CD4-positive, CD25-positive, alpha-beta regulatory T cell (primary cell): ENCODE measurements around the gene MRPL4. TPM values are rescaled to one million over a fixed set of nuclear protein-coding genes. Genes with fewer than 3 reads are reported as not detected.
A peak's percentile ranks its signal among the peaks of the same experiment; 100 is the strongest.

Source experiments
- ATAC-seq, 2 donors: fragments of 150-1000 bp; cut with Tn5 transposase; one replicate each; pipeline ENCODE4 v1.10.0; 2021; ENCODE audit warnings: low read depth in 2 of 2, moderate number of reproducible peaks in 2 of 2, moderate library complexity in 1 of 2
- DNase-seq, 3 donors: peaks; one replicate each; pipeline versions ENCODE4 v3.0.0 to v3.0.0-alpha.2; 2012 to 2022; ENCODE audit warnings: mixed read lengths in 1 of 3
- H3K27ac ChIP-seq: one replicate; pipeline ENCODE4 v1.7.0; 2013; ENCODE audit warnings: mild to moderate bottlenecking, low read length; ENCODE audit not compliant: insufficient read depth, poor library complexity, severe bottlenecking
- H3K27me3 ChIP-seq: one replicate; pipeline ENCODE4 v1.7.0; 2013; ENCODE audit warnings: low read length; ENCODE audit not compliant: control insufficient read depth, insufficient read depth
- H3K36me3 ChIP-seq: one replicate; pipeline ENCODE4 v1.7.0; 2013; ENCODE audit warnings: mild to moderate bottlenecking, low read length, moderate library complexity; ENCODE audit not compliant: control insufficient read depth, insufficient read depth
- H3K4me1 ChIP-seq: 2 replicates; pipeline ENCODE4 v1.7.0; 2013; ENCODE audit warnings: mild to moderate bottlenecking, low read length; ENCODE audit not compliant: insufficient read depth, control insufficient read depth, poor library complexity, severe bottlenecking
- H3K4me3 ChIP-seq: one replicate; pipeline ENCODE4 v1.7.0; 2013; ENCODE audit warnings: low read depth, mild to moderate bottlenecking, low read length, moderate library complexity
- H3K9me3 ChIP-seq, 2 experiments: 1 replicate in 1 of 2; 2 replicates in 1 of 2; pipeline ENCODE4 v1.7.0; 2013; ENCODE audit warnings: low read length in 2 of 2, mild to moderate bottlenecking in 1 of 2, moderate library complexity in 1 of 2; ENCODE audit not compliant: control insufficient read depth in 2 of 2
- H3K27ac Mint-ChIP-seq, 3 donors: one replicate each; pipeline ENCODE4 v1.8.0; 2020 to 2022; ENCODE audit warnings: mild to moderate bottlenecking in 3 of 3, mixed read lengths in 3 of 3, moderate library complexity in 2 of 3
- H3K27me3 Mint-ChIP-seq: one replicate; pipeline ENCODE4 v1.8.0; 2022; ENCODE audit warnings: mild to moderate bottlenecking, mixed read lengths
- H3K36me3 Mint-ChIP-seq: one replicate; pipeline ENCODE4 v1.8.0; 2020; ENCODE audit warnings: mixed read lengths
- H3K4me1 Mint-ChIP-seq, 4 donors: one replicate each; pipeline ENCODE4 v1.8.0; 2020 to 2022; ENCODE audit warnings: mixed read lengths in 4 of 4, mild to moderate bottlenecking in 1 of 4
- H3K4me3 Mint-ChIP-seq, 4 donors: one replicate each; pipeline ENCODE4 v1.8.0; 2020 to 2022; ENCODE audit warnings: mild to moderate bottlenecking in 4 of 4, mixed read lengths in 4 of 4, moderate library complexity in 3 of 4
- H3K9me3 Mint-ChIP-seq, 7 donors: one replicate each; pipeline ENCODE4 v1.8.0; 2020 to 2022; ENCODE audit warnings: mixed read lengths in 7 of 7, mild to moderate bottlenecking in 3 of 7, moderate library complexity in 2 of 7
- polyA plus RNA-seq, 4 donors: library from polyadenylated mRNA; unstranded; fragments of 300-500 nt; fragmentation: Illumina TruSeq; gene quantifications; one replicate each; pipeline ENCODE4 v1.2.3, GENCODE V29; 2021
- total RNA-seq: library from RNA; stranded (reverse); gene quantifications from one replicate; pipeline ENCODE4 v1.2.3, GENCODE V29; 2022

The MRPL4 gene
- total and polyA plus RNA-seq, 5 donors from 2014 or later: 24.9 to 37.0 (median 33.6) TPM

- Mint-ChIP-seq H3K27ac (no peak overlapping the region), H3K36me3 (peaks cover 8% of the 10 kb centered on the region), H3K4me1 (peaks cover 0 to 27% (median 12%) of the 10 kb centered on the region in 4 donors), H3K9me3 (no peaks in the 10 kb centered on the region), H3K4me3 (peak overlapping the region in 1 of 4 donors; percentile 69), H3K27me3 (no peaks in the 10 kb centered on the region)
- H3K4me1 ChIP-seq: peaks cover 13% of the 10 kb centered on the region
- no peak overlapping the region for H3K4me3 ChIP-seq
- H3K27me3 ChIP-seq: no peaks in the 10 kb centered on the region
- no peak for DNase-seq
- H3K9me3 ChIP-seq: no peaks in the 10 kb centered on the region
- peaks cover 8% of the 10 kb centered on the region for H3K36me3 ChIP-seq
- no peak for ATAC-seq
- no peak overlapping the region for H3K27ac ChIP-seq
Observed at GRCh38 chr19:10224337-10224736, 27.7 kb upstream of the MRPL4 start.

GRCh38 chr19:10226021-10226375, 26.0 kb upstream of the MRPL4 start:
- H3K4me1 ChIP-seq: peaks cover 21% of the 10 kb centered on the region
- no peaks in the 10 kb centered on the region for H3K27me3 ChIP-seq
- no peak for DNase-seq
- H3K36me3 Mint-ChIP-seq: peaks cover 8% of the 10 kb centered on the region
- no peaks in the 10 kb centered on the region for H3K9me3 ChIP-seq
- no peak overlapping the region for H3K27ac ChIP-seq
- ATAC-seq: no peak
- H3K27me3 Mint-ChIP-seq: no peaks in the 10 kb centered on the region
- H3K36me3 ChIP-seq: peaks cover 8% of the 10 kb centered on the region
- no peaks in the 10 kb centered on the region for H3K9me3 Mint-ChIP-seq
- H3K27ac Mint-ChIP-seq: peak overlapping the region in 1 of 3 donors; percentile 18
- peaks cover 0 to 26% (median 16%) of the 10 kb centered on the region in 4 donors for H3K4me1 Mint-ChIP-seq
- peak overlapping the region in 1 of 4 donors; percentile 74 for H3K4me3 Mint-ChIP-seq
- H3K4me3 ChIP-seq: no peak overlapping the region

GRCh38 chr19:10226376-10227025, 25.5 kb upstream of the MRPL4 start:
- Mint-ChIP-seq H3K9me3 (no peaks in the 10 kb centered on the region), H3K27ac (peak overlapping the region in 1 of 3 donors; percentile 71), H3K4me1 (peaks cover 0 to 28% (median 15%) of the 10 kb centered on the region in 4 donors), H3K27me3 (no peaks in the 10 kb centered on the region), H3K4me3 (peak overlapping the region in 3 of 4 donors; percentile 44 to 74 (median 61)), H3K36me3 (peaks cover 8% of the 10 kb centered on the region)
- Histone ChIP-seq H3K4me1 (peaks cover 22% of the 10 kb centered on the region), H3K9me3 (no peaks in the 10 kb centered on the region), H3K4me3 (no peak overlapping the region), H3K27me3 (no peaks in the 10 kb centered on the region), H3K27ac (no peak overlapping the region), H3K36me3 (peaks cover 8% of the 10 kb centered on the region)
- ATAC-seq: no peak
- DNase-seq: no peak

- H3K4me3 Mint-ChIP-seq: no peak overlapping the region
- H3K9me3 Mint-ChIP-seq: no peaks in the 10 kb centered on the region
- H3K27me3 Mint-ChIP-seq: no peaks in the 10 kb centered on the region
- H3K4me1 Mint-ChIP-seq: peaks cover 0 to 29% (median 16%) of the 10 kb centered on the region in 4 donors
- no peak overlapping the region for H3K4me3 ChIP-seq
- H3K27ac Mint-ChIP-seq: no peak overlapping the region
- H3K27me3 ChIP-seq: no peaks in the 10 kb centered on the region
- H3K27ac ChIP-seq: no peak overlapping the region
- DNase-seq: no peak
- ATAC-seq: no peak
- peaks cover 24% of the 10 kb centered on the region for H3K4me1 ChIP-seq
- H3K36me3 Mint-ChIP-seq: peaks cover 8% of the 10 kb centered on the region
- H3K9me3 ChIP-seq: no peaks in the 10 kb centered on the region
- peaks cover 8% of the 10 kb centered on the region for H3K36me3 ChIP-seq
Observed at GRCh38 chr19:10227026-10227971, 24.7 kb upstream of the MRPL4 start.

- Histone ChIP-seq H3K9me3 (no peaks in the 10 kb centered on the region), H3K27me3 (no peaks in the 10 kb centered on the region), H3K4me3 (no peak overlapping the region), H3K36me3 (peaks cover 8% of the 10 kb centered on the region), H3K27ac (no peak overlapping the region), H3K4me1 (peaks cover 24% of the 10 kb centered on the region)
- Mint-ChIP-seq H3K27me3 (no peaks in the 10 kb centered on the region), H3K36me3 (peaks cover 4% of the 10 kb centered on the region), H3K9me3 (no peaks in the 10 kb centered on the region), H3K27ac (no peak overlapping the region), H3K4me3 (peak overlapping the region in 3 of 4 donors; percentile 91), H3K4me1 (peaks cover 0 to 34% (median 18%) of the 10 kb centered on the region in 4 donors)
- ATAC-seq: no peak
- DNase-seq: no peak
Observed at GRCh38 chr19:10228393-10228792, 23.6 kb upstream of the MRPL4 start.

GRCh38 chr19:10228920-10229319, 23.1 kb upstream of the MRPL4 start:
- DNase-seq (peak; percentile 20 to 68 (median 53)), ATAC-seq (no peak)
- Mint-ChIP-seq H3K4me1 (peaks cover 0 to 35% (median 18%) of the 10 kb centered on the region in 4 donors), H3K4me3 (peak overlapping the region; percentile 91 to 93 (median 91)), H3K27ac (peak overlapping the region; percentile 32 to 93 (median 89)), H3K27me3 (no peaks in the 10 kb centered on the region), H3K36me3 (peaks cover 4% of the 10 kb centered on the region), H3K9me3 (no peaks in the 10 kb centered on the region)
- peaks cover 24% of the 10 kb centered on the region for H3K4me1 ChIP-seq
- H3K27ac ChIP-seq: no peak overlapping the region
- H3K4me3 ChIP-seq: no peak overlapping the region
- H3K36me3 ChIP-seq: peaks cover 7% of the 10 kb centered on the region
- H3K9me3 ChIP-seq: no peaks in the 10 kb centered on the region
- H3K27me3 ChIP-seq: no peaks in the 10 kb centered on the region

- Mint-ChIP-seq H3K4me1 (peaks cover 0 to 38% (median 20%) of the 10 kb centered on the region in 4 donors), H3K9me3 (no peaks in the 10 kb centered on the region), H3K36me3 (no peaks in the 10 kb centered on the region), H3K27ac (peak overlapping the region in 2 of 3 donors; percentile 89 to 93), H3K27me3 (no peaks in the 10 kb centered on the region), H3K4me3 (peak overlapping the region; percentile 91 to 93 (median 92))
- Histone ChIP-seq H3K36me3 (no peaks in the 10 kb centered on the region), H3K4me1 (peaks cover 30% of the 10 kb centered on the region), H3K27ac (peak overlapping the region; percentile 92), H3K27me3 (no peaks in the 10 kb centered on the region), H3K4me3 (peak overlapping the region; percentile 77), H3K9me3 (no peaks in the 10 kb centered on the region)
- DNase-seq (peak; percentile 53 to 73 (median 58)), ATAC-seq (peak; percentile 61 to 67)
Observed at GRCh38 chr19:10230173-10230860, 21.7 kb upstream of the MRPL4 start.
